Left cardiac atrium (tissue), 4 donors: ENCODE data around the gene TMEM138. TPM values are rescaled to one million over a fixed set of nuclear protein-coding genes. Genes with fewer than 3 reads are reported as not detected.

Experiments used
- ATAC-seq, 2 donors: fragments of 200-7000 bp; cut with Tn5 transposase; one replicate each; pipeline ENCODE4 v1.9.1; 2020; ENCODE audit warnings: mild to moderate bottlenecking in 2 of 2, moderate library complexity in 2 of 2
- DNase-seq: peaks from one replicate; pipeline ENCODE4 v3.0.0-alpha.2; 2020
- intact Hi-C, 2 donors: fragments of 100-400 bp; cut with DNase I; formaldehyde crosslinking; loops; one replicate each; pipeline versions ENCODE4 v1.14.1 to v1.15.1; 2022 to 2023
- long read RNA-seq: library from polyadenylated mRNA; unstranded; transcript quantifications from one replicate; pipeline ENCODE4 v2.0.0, GENCODE V29; 2021
- total RNA-seq, 2 donors: library from RNA; stranded (reverse); fragmentation: NEBNext Ultra II Directional; extraction: Animal tissue kit (Norgen Biotek cat#: 25700); gene quantifications; one replicate each; pipeline ENCODE4 v1.2.1, GENCODE V29; 2021
- donor health status: DM: no; HTN: yes; CAD: no.
- donor health status: DM: no; HTN: yes; CAD: no; lungs with severe emphysema.
- donor health status: DM: yes; HTN: yes; CAD: no.
- donor health status: Dilated cardiomyopathy.

The TMEM138 gene
- total RNA-seq, result 10 to 100 TPM; 24.4 to 32.6 TPM
- long read RNA-seq, transcript TMEM138-201 (5 exons, 1,848 nt), result major isoform, 8 of 10 reads
- long read RNA-seq, partial matches to known transcripts, result 0 of 10 reads
- long read RNA-seq, other reads (novel, unspliced or antisense), result 1 of 10 reads

DNA sequence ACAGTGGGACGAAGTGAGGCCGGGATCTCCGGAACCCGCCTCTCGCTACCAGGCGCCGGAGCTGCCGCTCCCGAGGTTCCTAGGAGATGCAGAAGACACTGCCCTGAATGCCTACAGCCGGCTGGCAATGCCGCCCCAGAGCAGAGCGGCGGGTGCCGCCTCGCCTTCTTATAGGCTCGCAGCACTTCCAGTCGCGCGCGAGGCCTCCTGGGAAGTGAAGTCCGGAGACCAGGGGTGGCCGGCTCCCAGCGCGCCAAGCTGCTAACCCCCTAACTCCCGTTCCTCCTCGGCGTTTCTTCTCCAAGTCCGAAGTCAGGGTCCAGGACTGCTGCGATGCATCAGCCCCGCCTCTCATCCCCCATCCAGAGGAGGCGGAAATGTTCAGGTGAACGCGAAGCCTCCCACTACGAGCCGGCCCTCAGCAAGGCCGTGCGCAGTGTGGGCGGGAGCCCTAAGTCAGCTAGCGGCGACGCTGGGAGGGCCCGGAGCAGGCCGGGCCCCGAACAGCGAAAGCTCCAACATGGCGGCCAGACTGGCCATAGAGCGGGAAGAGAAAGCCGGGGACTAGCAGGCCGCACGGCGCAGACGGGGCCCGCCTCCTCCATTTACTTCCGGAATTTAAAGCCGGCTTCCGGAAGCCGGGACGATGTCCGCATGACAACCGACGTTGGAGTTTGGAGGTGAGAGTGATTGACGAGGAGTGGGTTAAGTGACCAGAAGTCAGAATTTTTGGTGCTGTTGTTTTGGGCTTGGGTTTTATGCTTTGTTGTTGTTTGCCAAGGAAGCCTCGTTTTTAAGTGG, at the start of gene TMEM138, which contains the start of gene CYB561A3:
Gene TMEM138, plus strand, starts transcription at position 634 of the 801 bp plus-strand sequence. CDS start 2,017 bp downstream, outside the sequence.
Gene CYB561A3, minus strand, starts transcription at position 142 of the 801 bp plus-strand sequence. CDS start 5,169 bp downstream, outside the sequence.
- intact Hi-C loops, result no loop called here
- peak; percentile 97 to 98 for ATAC-seq

DNA sequence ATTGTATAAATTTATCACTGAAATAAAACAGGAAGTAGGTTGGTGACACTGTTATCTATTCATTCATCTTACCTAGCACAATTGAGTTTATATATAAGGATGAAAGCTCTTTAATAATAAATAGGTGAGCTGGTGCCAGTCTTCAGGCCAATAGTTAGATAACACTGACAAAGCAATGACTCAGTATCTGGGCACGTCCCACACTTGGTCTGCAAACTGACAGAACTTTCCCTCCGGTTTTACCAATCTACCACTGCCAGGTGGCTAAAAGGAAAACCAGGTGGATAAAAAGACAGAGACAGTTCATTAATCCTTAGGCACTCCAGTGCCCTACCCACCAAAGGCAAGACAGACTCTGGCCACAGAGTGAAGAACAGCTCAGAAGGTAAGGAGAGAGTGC, 46.9 kb upstream of the TMEM138 start:
- ATAC-seq (peak in 1 of 2 donors; percentile 45), DNase-seq (no peak)
- intact Hi-C loops, result no loop called here

More for the DNA sequence above, at the start of gene TMEM138, which contains the start of gene CYB561A3:
- DNase-seq, result peak; percentile 94

DNA sequence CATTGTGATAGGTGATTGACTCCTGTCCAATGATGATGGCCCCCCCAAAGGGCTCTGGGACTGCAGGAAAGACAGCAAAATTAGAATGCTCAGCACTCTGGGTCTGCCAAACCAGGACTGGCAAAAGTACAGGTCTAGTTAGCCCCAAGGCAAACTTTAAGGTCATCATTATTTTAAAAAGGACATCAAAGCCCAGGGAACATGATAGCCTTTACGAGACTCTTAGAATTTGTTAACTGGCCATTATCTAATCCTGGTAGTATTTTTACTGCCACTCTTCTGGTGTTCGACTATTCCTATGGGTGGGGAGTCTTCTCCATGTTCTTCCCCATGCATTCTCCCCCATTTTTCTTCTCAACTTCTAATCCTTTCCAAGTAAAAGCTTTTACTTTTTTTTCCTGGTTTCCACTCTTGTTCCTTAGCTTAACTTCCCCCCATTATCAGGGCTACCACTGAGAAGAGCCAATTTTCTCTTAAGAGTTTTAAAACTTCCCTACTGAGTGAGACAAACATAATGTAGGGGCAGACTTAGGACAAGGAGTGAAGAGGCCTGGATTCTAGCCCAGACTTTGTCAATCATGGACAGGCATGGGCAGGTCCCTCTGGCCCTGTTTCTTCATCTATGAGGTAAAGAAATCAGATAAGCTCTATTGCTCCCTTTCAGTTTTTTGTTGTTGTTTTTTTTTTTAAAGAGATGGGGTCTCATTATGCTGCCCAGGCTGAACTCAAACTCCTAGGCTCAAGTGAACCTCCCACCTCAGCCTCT, 36.3 kb upstream of the TMEM138 start:
- intact Hi-C loops, result no loop called here
- DNase-seq (no peak), ATAC-seq (peak; percentile 62 to 71)

DNA sequence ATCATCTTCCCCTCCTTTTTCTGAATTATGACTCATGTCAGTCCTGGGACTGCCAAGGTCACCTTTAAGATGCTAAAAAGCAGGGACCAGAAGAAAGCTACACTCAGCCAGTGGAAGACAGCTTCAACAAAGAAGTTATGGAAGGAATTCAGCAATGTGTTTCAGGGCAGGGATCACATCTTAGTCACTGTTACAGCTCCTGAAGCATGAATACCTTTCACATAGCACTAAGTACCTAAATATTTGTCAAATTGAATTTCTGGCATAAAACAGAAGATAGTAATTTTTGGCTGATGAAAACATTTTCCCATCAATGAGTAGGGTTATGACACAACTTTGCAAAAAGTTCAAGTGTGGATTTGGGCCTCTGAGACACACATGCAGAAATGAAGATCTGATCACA, 34.5 kb upstream of the TMEM138 start:
- DNase-seq (no peak), ATAC-seq (no peak)
- intact Hi-C loops, result no loop called here

DNA sequence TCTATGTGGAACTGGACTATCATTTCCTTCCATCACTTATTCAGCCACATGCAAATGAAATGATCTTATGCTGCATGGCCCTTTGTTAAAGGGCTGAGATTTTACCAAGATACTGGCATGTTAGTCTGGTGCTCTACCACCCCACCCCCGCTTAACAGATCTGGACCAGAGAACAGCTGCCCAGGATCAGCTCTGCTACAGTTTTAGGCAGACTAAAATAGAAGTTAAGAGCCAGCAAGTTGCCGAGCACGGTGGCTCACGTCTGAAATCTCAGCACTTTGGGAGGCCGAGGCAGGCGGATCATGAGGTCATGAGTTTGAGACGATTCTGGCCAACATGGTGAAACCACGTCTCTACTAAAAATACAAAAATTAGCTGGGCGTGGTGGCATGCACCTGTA, 33.8 kb upstream of the TMEM138 start:
- no peak for ATAC-seq
- intact Hi-C loops, result no loop called here
- no peak for DNase-seq

- ATAC-seq (no peak), DNase-seq (no peak)
- intact Hi-C loops, result no loop called here
Measured at GRCh38 chr11:61329871-61330270, 32.3 kb upstream of the TMEM138 start.

GRCh38 chr11:61331651-61332050, 30.5 kb upstream of the TMEM138 start:
- no peak for DNase-seq
- no peak for ATAC-seq
- intact Hi-C loops, result no loop called here

DNA sequence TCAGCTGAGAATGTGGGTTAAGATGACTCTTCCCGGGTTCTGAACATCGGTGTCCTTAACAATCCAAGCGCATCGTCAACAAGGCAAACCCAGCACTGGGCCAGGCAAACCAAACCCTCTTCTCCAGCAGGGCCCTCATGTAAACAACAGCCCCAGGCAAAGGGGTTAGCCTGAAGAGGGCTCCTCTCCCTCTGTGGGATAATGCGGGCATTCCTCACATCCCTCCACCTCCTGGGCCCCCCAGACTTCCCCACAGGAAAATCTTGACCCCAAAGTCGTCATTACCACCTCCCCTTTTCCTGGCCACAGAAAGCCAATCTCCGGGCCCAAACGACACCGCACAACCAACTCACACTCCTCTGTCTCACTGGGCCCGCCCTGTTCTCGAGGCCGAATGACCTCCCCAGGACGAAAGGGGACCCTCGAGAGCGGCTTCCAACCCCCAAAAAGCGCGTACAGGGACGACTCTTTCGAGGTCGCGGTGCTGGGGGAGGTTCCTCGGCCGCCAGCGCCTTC, 29.8 kb upstream of the TMEM138 start:
- no peak for DNase-seq
- intact Hi-C loops, result no loop called here
- ATAC-seq, result peak; percentile 6 to 9

DNA sequence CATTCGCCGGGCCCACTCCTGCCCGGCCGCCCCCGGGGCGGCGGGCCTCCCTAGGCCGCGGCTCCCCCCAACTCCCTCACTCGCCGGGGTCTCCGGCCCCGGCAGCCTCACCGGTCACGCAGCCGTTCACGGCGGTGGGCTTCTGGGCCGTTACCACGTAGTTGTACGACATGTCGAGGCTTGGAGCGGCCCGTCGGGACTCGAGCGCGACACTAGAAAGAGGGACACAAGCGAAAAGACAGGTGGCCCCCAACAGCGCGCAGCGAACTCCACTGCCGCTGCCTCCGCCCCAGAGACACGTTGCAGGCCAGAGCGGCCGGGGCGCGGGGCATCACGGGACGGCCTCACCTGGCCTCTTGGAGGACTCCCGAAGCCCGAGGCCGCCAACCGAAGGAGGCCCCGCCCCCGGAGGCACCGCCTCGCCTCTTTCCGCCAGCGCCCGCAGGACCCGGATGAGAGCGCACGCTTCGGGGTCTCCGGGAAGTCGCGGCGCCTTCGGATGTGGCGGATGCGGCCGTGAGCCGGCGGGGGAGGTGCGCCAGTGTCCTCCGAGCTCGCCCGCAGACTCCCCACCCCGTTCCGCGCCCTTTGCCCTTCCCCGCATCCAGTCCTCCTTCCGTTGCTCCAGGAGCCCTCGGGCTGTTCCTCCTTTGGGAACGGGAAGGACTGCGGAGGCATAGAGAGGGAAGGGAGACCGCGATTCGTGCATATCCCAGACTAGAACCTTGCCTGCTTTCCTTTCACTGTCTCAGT, 29.2 kb upstream of the TMEM138 start, which contains the start of the genes DDB1 and TKFC:
Gene DDB1, minus strand, starts transcription at position 309 of the 753 bp plus-strand sequence. Its CDS starts 137 bp downstream, at position 172.
Gene TKFC, plus strand, starts transcription at position 432 of the 753 bp plus-strand sequence. CDS start 1,501 bp downstream, outside the sequence.
- peak; percentile 97 for DNase-seq
- ATAC-seq, result peak; percentile 97
- intact Hi-C loops, result no loop called here

DNA sequence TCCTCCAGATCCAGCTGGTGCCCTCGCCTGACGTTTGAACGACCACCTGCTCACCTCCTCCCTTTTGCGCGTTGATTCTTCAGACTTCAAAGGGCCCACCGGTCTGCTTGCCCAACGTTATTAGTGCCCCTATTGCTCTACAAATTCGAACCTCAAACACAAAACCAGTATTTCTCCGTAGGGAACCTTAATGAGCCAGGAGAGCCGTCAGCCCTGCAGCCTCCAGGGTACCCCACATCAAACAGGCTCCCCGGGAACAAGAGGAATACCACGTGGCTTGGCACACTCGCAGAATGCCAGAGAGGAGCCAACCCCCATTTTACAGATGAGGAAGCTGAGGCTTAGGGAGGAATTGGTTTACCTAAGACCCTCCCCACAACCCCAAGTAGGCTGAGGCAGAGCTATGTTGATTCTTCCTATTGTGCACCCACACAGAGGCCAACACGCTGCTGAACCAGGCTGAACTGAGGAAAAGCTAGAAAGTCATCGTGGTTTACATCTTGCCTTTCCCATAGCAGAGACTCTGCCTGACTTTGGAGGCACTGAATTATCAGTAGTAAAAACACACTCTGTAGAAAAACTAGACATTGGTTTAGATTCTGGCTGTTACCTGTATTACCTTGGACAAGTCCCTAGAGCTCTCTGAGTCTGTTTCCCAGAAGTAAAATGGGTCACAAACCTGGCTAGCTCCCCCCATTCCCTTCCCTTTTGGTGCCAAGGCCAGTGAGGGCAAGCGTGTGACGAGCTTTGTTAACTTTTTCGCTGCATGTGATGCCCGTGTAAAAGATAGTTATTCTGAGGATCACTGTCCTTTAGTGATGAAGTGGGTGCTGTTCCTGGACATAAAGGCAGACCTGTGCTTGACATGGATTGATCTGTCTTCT, 28.4 kb upstream of the TMEM138 start:
- intact Hi-C loops, result no loop called here
- ATAC-seq, result no peak
- no peak for DNase-seq

DNA sequence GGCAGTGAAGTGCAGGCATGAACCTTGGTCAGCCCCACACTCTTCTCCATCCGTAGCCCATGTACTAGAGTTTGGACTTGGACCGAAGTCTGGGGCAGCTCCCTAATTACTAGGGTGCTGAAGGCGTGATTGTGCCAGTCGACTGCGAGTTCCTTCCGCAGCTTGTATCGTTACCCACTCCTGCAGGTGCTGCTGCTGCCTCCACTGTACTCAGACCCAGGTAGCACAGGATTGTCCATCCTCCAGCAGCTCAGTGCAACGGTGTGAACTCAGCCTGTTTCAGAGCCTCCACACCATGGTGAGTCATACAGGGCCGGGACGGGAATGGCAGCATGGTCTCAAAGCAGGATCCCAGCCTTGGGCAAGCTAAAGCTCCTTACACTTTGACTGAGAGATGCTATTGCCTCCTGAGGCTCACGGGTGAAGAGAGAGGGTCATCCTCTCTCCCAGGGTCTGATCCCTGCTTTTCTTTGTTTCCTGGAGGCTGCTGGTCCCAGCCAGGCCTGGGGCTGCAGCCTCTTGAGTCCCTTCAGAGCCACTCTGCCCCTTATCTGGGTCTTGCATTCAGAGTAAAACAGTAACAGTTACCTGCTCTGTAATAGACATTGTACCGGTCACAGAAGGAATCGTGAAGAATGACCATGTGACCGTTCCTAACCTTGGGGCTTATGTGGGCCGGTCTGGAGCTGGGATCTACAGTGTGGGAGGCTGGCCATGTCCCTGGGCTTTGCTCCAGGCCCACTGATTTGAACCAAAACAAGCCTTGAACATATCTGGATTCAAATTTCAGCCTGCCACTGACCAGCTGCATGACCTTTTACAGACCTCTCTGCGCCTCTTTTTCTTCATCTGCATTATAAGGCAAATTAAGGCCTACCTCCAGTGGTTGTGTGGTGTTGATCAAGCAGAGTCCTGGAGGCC, 27.5 kb upstream of the TMEM138 start:
- DNase-seq, result no peak
- intact Hi-C loops, result loop anchor here in 1 of 2 donors (5.0 kb wide), 1 partner anchor 53 kb away; no protein-coding TSS in a partner anchor
- ATAC-seq, result no peak

DNA sequence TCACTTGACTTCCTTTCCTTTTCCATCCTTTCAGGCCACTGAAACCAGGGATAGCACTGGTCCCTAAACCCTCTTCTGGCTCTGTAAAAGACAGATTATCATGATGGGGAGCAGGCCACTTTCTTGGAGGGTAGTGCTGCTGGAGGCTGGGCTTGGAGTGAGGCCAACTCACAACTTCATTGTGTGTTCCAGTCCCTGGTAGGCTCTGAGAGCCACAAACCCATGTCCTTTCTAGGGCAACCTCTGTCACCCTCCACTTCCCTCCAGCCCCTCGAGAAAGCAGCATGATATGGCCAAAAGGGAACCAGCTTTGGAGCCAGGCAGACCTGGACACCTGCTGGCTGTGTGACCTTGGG, 26.8 kb upstream of the TMEM138 start:
- no peak for ATAC-seq
- intact Hi-C loops, result loop anchor here in 1 of 2 donors (5.0 kb wide), 1 partner anchor 52 kb away; no protein-coding TSS in a partner anchor
- DNase-seq, result no peak

GRCh38 chr11:61336171-61336935, 25.8 kb upstream of the TMEM138 start:
- intact Hi-C loops, result loop anchor here (1.0 to 5.0 kb wide), 2 partner anchors 49 to 51 kb away; no protein-coding TSS in a partner anchor
- peak; percentile 53 to 58 for ATAC-seq
- peak; percentile 83 for DNase-seq

- ATAC-seq, result no peak
- intact Hi-C loops, result loop anchor here in 1 of 2 donors (5.0 kb wide), 1 partner anchor 49 kb away; no protein-coding TSS in a partner anchor
- DNase-seq, result no peak
Measured at GRCh38 chr11:61337706-61338470, 24.3 kb upstream of the TMEM138 start.
